Heart left ventricle (tissue), 16 donors: ENCODE data around the gene BTBD2. TPM values are rescaled to one million over a fixed set of nuclear protein-coding genes. Genes with fewer than 3 reads are reported as not detected.

Experiments used
- ATAC-seq, 4 donors: fragments of 200-7000 bp; cut with Tn5 transposase; one replicate each; pipeline ENCODE4 v1.9.1; 2020 to 2022; ENCODE audit warnings: moderate library complexity in 4 of 4, mild to moderate bottlenecking in 3 of 4, moderate number of reproducible peaks in 1 of 4
- DNase-seq, 5 donors: peaks; one replicate each; pipeline ENCODE4 v3.0.0-alpha.2; 2020
- H3K27ac ChIP-seq, 12 donors: fragments of 200-600 bp; sonication (generic) in 4 of 12; one replicate each; pipeline versions ENCODE4 v1.5.0 to v1.8.0; 2016 to 2022; ENCODE audit warnings: mild to moderate bottlenecking in 2 of 12
- H3K27me3 ChIP-seq, 9 donors: fragments of 200-600 bp; sonication (generic) in 2 of 9; one replicate each; pipeline versions ENCODE4 v1.5.1 to v1.8.0; 2016 to 2022; ENCODE audit warnings: mild to moderate bottlenecking in 3 of 9
- H3K36me3 ChIP-seq, 9 donors: fragments of 200-600 bp; sonication (generic) in 2 of 9; one replicate each; pipeline versions ENCODE4 v1.5.0 to v1.8.0; 2018 to 2022; ENCODE audit warnings: mild to moderate bottlenecking in 2 of 9
- H3K4me1 ChIP-seq, 12 donors: fragments of 200-600 bp; sonication (generic) in 4 of 12; one replicate each; pipeline versions ENCODE4 v1.5.0 to v1.8.0; 2016 to 2022; ENCODE audit warnings: mild to moderate bottlenecking in 3 of 12
- H3K4me3 ChIP-seq, 12 donors: fragments of 200-600 bp; sonication (generic) in 4 of 12; one replicate each; pipeline versions ENCODE4 v1.5.0 to v1.8.0; 2017 to 2022; ENCODE audit warnings: mild to moderate bottlenecking in 9 of 12, moderate library complexity in 4 of 12
- H3K9me3 ChIP-seq, 12 donors: fragments of 200-600 bp; sonication (generic) in 4 of 12; one replicate each; pipeline versions ENCODE4 v1.5.0 to v1.8.0; 2016 to 2022; ENCODE audit warnings: mild to moderate bottlenecking in 1 of 12
- CTCF ChIP-seq, 12 donors: fragments of 200-600 bp; sonication (generic) in 4 of 12; IDR thresholded peaks; one replicate each; pipeline versions ENCODE4 v1.5.0 to v1.8.0; 2018 to 2022; ENCODE audit warnings: antibody characterized with exemption in 12 of 12, mild to moderate bottlenecking in 5 of 12
- POLR2A ChIP-seq, 2 donors: fragments of 450-650 bp; IDR thresholded peaks; one replicate each; pipeline ENCODE4 v1.6.1; 2017; ENCODE audit warnings: antibody characterized with exemption in 2 of 2, mild to moderate bottlenecking in 2 of 2, moderate library complexity in 2 of 2
- WGBS, 4 donors: extraction: QIAGEN DNeasy Blood & Tissue Kit in 2 of 4; methylation state at CpG; one replicate each; pipeline versions ENCODE4 v1.1.5 to v1.1.7; 2013 to 2018; 5-methylcytosine and 5-hydroxymethylcytosine counted together
- intact Hi-C, 10 donors: fragments of 100-400 bp; cut with DNase I; formaldehyde crosslinking; loops; one replicate each; pipeline versions ENCODE4 v1.11.1 to v1.14.2; 2022
- polyA plus RNA-seq, 2 donors: library from polyadenylated mRNA; stranded (reverse); fragments of 200-250 nt; gene quantifications; one replicate each; pipeline ENCODE4 v1.2.3, GENCODE V29; 2013
- total RNA-seq, 9 donors: library from RNA; depleted of rRNA in 2 of 9; stranded (reverse); fragments of >200 nt in 2 of 9; fragmentation: NEBNext Ultra II Directional in 3 of 9; extraction: Animal tissue kit (Norgen Biotek cat#: 25700) in 3 of 9; gene quantifications; one replicate each; pipeline versions ENCODE4 v1.1.0 to v1.2.4, GENCODE V29; 2016 to 2023
- donor health status: ischemic (EF 13 %, LVEDD 7.1; RV severe dilation, severe dysfunction).
- donor health status: healthy with polysubstance abuse.
- donor health status: DM: no; HTN: yes; CAD: no.
- donor health status: DM: no; HTN: no; CAD: no.
- donor health status: ischemic (EF 25% LVEDD 6.9; RV normal size, moderate dysfunction).
- donor health status: ischemic (EF 25% LVEDD 5.7; RV mildly dilated, moderate dysfunction).
- donor health status: healthy.
- donor health status: DM: yes; HTN: yes; CAD: no.
- donor health status: ischemic (EF 35%, LVEDD 5.7; RV mildly dilated, moderate dysfunction).
- donor health status: nonischemic (EF 11% LVEDD 7.7; RV severe dilation, severe dysfunction).
- donor health status: DM: yes; HTN: yes; CAD: no.
- donor health status: PGD.
- donor health status: ischemic (EF 29% LVEDD 5.4; RV normal size, mild dysfunction).
- donor health status: nonischemic (EF 23%, LVEDD 6.1; RV moderate dilation, normal function).

Gene BTBD2
- total and polyA plus RNA-seq, 11 donors = 39.4 to 81.8 (median 51.8) TPM

GRCh38 chr19:2014731-2015607 lies 545 bp downstream of the BTBD2 start:
- Histone ChIP-seq H3K9me3 (no peaks in the 10 kb centered on the region), H3K4me3 (peak overlapping the region; percentile 38 to 86 (median 66)), H3K27me3 (no peaks in the 10 kb centered on the region), H3K36me3 (peaks cover 0 to 3% (median 0%) of the 10 kb centered on the region in 9 donors), H3K4me1 (peaks cover 0 to 32% (median 9%) of the 10 kb centered on the region in 12 donors), H3K27ac (peak overlapping the region in 8 of 12 donors; percentile 37 to 81 (median 64))
- TF ChIP-seq POLR2A (IDR thresholded peaks at IDR 0.05) (no peak), CTCF (IDR thresholded peaks at IDR 0.05) (no peak)
- intact Hi-C loops = loop anchor here in 2 of 10 donors (5.0 kb wide), 2 partner anchors 83 to 312 kb away; partner anchors contain the start of genes LSM7 (in 1 of the 2) and SPPL2B (in 1 of the 2)
- peak in 2 of 5 donors; percentile 41 to 43 for DNase-seq
- WGBS, 4 donors = 12 to 47% (median 23%) methylated on average over 15 to 74 of the region's 74 CpGs
- peak in 2 of 4 donors; percentile 12 to 18 for ATAC-seq

GRCh38 chr19:2014131-2014571 lies 1.4 kb downstream of the BTBD2 start:
- H3K27ac ChIP-seq = no peak overlapping the region
- WGBS, 4 donors = 79 to 90% (median 84%) methylated on average over 5 of the region's 5 CpGs
- intact Hi-C loops = no loop called here
- TF ChIP-seq CTCF (IDR thresholded peaks at IDR 0.05) = no peak
- TF ChIP-seq POLR2A (IDR thresholded peaks at IDR 0.05) = no peak
- peak in 1 of 5 donors; percentile 32 for DNase-seq
- H3K4me3 ChIP-seq = peak overlapping the region in 8 of 12 donors; percentile 52 to 86 (median 68)
- H3K4me1 ChIP-seq = peaks cover 0 to 28% (median 6%) of the 10 kb centered on the region in 12 donors
- no peaks in the 10 kb centered on the region for H3K27me3 ChIP-seq
- ATAC-seq = peak in 3 of 4 donors; percentile 2 to 12 (median 10)
- H3K36me3 ChIP-seq = peaks cover 0 to 3% (median 0%) of the 10 kb centered on the region in 9 donors
- H3K9me3 ChIP-seq = no peaks in the 10 kb centered on the region

- H3K4me3 ChIP-seq = no peak overlapping the region
- no peak overlapping the region for H3K27ac ChIP-seq
- H3K9me3 ChIP-seq = no peaks in the 10 kb centered on the region
- ATAC-seq (peak in 1 of 4 donors; percentile 1), DNase-seq (no peak)
- peaks cover 0 to 3% (median 0%) of the 10 kb centered on the region in 9 donors for H3K36me3 ChIP-seq
- H3K27me3 ChIP-seq = no peaks in the 10 kb centered on the region
- TF ChIP-seq POLR2A (IDR thresholded peaks at IDR 0.05) (no peak), CTCF (IDR thresholded peaks at IDR 0.05) (no peak)
- 91 to 96% (median 94%) methylated on average over 6 of the region's 6 CpGs for WGBS, 4 donors
- H3K4me1 ChIP-seq = peaks cover 0 to 28% (median 6%) of the 10 kb centered on the region in 12 donors
- intact Hi-C loops = no loop called here
Observed at GRCh38 chr19:2013683-2013961, 1.9 kb downstream of the BTBD2 start.

- intact Hi-C loops = no loop called here
- peak overlapping the region in 1 of 12 donors; percentile 18 for H3K27ac ChIP-seq
- no peak overlapping the region for H3K4me3 ChIP-seq
- no peaks in the 10 kb centered on the region for H3K27me3 ChIP-seq
- DNase-seq (peak in 1 of 5 donors; percentile 32), ATAC-seq (peak in 1 of 4 donors; percentile 4)
- peaks cover 0 to 3% (median 0%) of the 10 kb centered on the region in 9 donors for H3K36me3 ChIP-seq
- TF ChIP-seq POLR2A (IDR thresholded peaks at IDR 0.05) (no peak), CTCF (IDR thresholded peaks at IDR 0.05) (no peak)
- H3K9me3 ChIP-seq = no peaks in the 10 kb centered on the region
- 88 to 95% (median 90%) methylated on average over 17 to 21 of the region's 21 CpGs for WGBS, 4 donors
- peaks cover 0 to 28% (median 6%) of the 10 kb centered on the region in 12 donors for H3K4me1 ChIP-seq
Observed at GRCh38 chr19:2012941-2013682, 2.4 kb downstream of the BTBD2 start.
